T-cell (primary cell): ENCODE data around the gene NCAPH2. TPM values are rescaled to one million over a fixed set of nuclear protein-coding genes. Genes with fewer than 3 reads are reported as not detected.

ENCODE experiments used
- ATAC-seq, 4 experiments: fragments of 200-7000 bp in 3 of 4; fragments of 150-1000 bp in 1 of 4; cut with Tn5 transposase; replicated peaks in 1 of 4; 1 replicate in 3 of 4; 2 replicates in 1 of 4; pipeline ENCODE4 v1.10.0; 2021; ENCODE audit warnings: moderate library complexity in 3 of 4, mild to moderate bottlenecking in 2 of 4, moderate number of reproducible peaks in 1 of 4
- CTCF ChIA-PET, 2 donors: fragments of 300-600 bp; sonication (Branson Sonifier 250); formaldehyde crosslinking; loops; one replicate each; lab custom pipeline; 2022; ENCODE audit warnings: antibody characterized with exemption in 2 of 2; lab: Charles Lee
- POLR2A ChIA-PET, 2 donors: fragments of 300-600 bp; sonication (Branson Sonifier 250); formaldehyde crosslinking; loops; one replicate each; lab custom pipeline; 2022; ENCODE audit warnings: antibody characterized with exemption in 2 of 2; lab: Charles Lee
- DNase-seq, 35 experiments: peaks; one replicate each; pipeline versions ENCODE4 v3.0.0 to v3.0.0-alpha.2; 2013 to 2023
- H3K27ac ChIP-seq: one replicate; pipeline ENCODE4 v1.5.1; 2013; ENCODE audit warnings: low read length
- H3K27me3 ChIP-seq, 2 experiments: replicated peaks in 1 of 2; 1 replicate in 1 of 2; 2 replicates in 1 of 2; pipeline versions ENCODE4 v1.6.1 to v1.7.0; 2013; ENCODE audit warnings: low read length in 1 of 2, mixed read lengths in 1 of 2; ENCODE audit not compliant: control insufficient read depth in 2 of 2, insufficient read depth in 2 of 2; ENCODE audit errors: extremely low read depth in 1 of 2
- H3K36me3 ChIP-seq, 2 donors: 1 replicate in 1 of 2; 2 replicates in 1 of 2; pipeline versions ENCODE4 v1.6.1 to v1.7.0; 2013; ENCODE audit warnings: low read length in 1 of 2; ENCODE audit not compliant: control insufficient read depth in 2 of 2, insufficient read depth in 1 of 2; ENCODE audit errors: extremely low read depth in 1 of 2
- H3K4me1 ChIP-seq, 2 experiments: 1 replicate in 1 of 2; 2 replicates in 1 of 2; pipeline versions ENCODE4 v1.6.1 to v1.7.0; 2013; ENCODE audit warnings: low read length in 2 of 2, mixed read lengths in 1 of 2; ENCODE audit not compliant: insufficient read depth in 2 of 2, control insufficient read depth in 1 of 2; ENCODE audit errors: extremely low read depth in 1 of 2
- H3K4me3 ChIP-seq, 2 donors: 1 replicate in 1 of 2; 2 replicates in 1 of 2; pipeline versions ENCODE4 v1.5.1 to v1.7.0; 2013; ENCODE audit warnings: mild to moderate bottlenecking in 2 of 2, low read length in 1 of 2, moderate library complexity in 1 of 2; ENCODE audit not compliant: control insufficient read depth in 1 of 2; ENCODE audit errors: extremely low read depth in 1 of 2
- H3K9me3 ChIP-seq: 2 replicates; pipeline ENCODE4 v1.7.0; 2013
- H3K27ac Mint-ChIP-seq, 2 donors: one replicate each; pipeline ENCODE4 v1.8.0; 2020 to 2021; ENCODE audit warnings: mild to moderate bottlenecking in 2 of 2, mixed read lengths in 2 of 2
- H3K27me3 Mint-ChIP-seq, 2 donors: one replicate each; pipeline ENCODE4 v1.8.0; 2021 to 2022; ENCODE audit warnings: mixed read lengths in 2 of 2
- H3K36me3 Mint-ChIP-seq: one replicate; pipeline ENCODE4 v1.8.0; 2021; ENCODE audit warnings: mixed read lengths
- H3K4me1 Mint-ChIP-seq, 3 donors: one replicate each; pipeline ENCODE4 v1.8.0; 2020 to 2022; ENCODE audit warnings: mixed read lengths in 3 of 3, mild to moderate bottlenecking in 1 of 3
- H3K4me3 Mint-ChIP-seq, 3 donors: one replicate each; pipeline ENCODE4 v1.8.0; 2020 to 2022; ENCODE audit warnings: mild to moderate bottlenecking in 3 of 3, mixed read lengths in 3 of 3, moderate library complexity in 3 of 3
- H3K9me3 Mint-ChIP-seq, 3 donors: one replicate each; pipeline ENCODE4 v1.8.0; 2020 to 2022; ENCODE audit warnings: mixed read lengths in 3 of 3
- WGBS: methylation state at CpG from one replicate; pipeline ENCODE4 v1.1.5; 2013; ENCODE audit warnings: missing lambda C conversion rate; ENCODE audit not compliant: insufficient coverage; 5-methylcytosine and 5-hydroxymethylcytosine counted together
- total RNA-seq, 35 experiments: library from RNA in 6 of 35; stranded (reverse) in 6 of 35; fragments of 120-200 nt in 1 of 35; gene quantifications; one replicate each; pipeline versions ENCODE4 v1.2.1 to v1.2.4 and lab custom pipeline; 2013 to 2026

Gene NCAPH2
- total RNA-seq, 5 donors from 2014 or later (not counting 1 experiment from before 2014, with no cell fraction given) = 80.1 to 110 (median 94.6) TPM

DNA sequence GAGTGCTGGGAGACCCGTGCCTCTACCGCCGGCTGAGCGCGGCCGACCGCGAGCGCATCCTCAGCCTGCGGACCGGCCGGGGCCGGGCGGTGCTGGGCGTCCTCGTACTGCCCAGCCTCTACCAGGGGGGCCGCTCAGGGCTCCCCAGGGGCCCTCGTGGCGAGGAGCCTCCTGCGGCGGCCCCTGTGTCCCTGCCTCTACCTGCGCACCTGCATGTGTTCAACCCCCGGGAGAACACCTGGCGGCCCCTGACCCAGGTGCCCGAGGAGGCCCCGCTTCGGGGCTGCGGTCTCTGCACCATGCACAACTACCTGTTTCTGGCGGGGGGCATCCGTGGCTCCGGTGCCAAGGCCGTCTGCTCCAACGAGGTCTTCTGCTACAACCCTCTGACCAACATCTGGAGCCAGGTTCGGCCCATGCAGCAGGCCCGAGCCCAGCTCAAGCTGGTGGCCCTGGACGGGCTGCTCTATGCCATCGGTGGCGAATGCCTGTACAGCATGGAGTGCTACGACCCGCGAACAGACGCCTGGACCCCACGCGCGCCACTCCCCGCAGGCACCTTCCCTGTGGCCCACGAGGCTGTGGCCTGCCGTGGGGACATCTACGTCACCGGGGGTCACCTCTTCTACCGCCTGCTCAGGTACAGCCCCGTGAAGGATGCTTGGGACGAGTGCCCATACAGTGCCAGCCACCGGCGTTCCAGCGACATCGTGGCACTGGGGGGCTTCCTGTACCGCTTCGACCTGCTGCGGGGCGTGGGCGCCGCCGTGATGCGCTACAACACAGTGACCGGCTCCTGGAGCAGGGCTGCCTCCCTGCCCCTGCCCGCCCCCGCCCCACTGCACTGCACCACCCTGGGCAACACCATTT, 41.1 kb downstream of the NCAPH2 start:
- H3K36me3 Mint-ChIP-seq = peaks cover 3% of the 10 kb centered on the region
- Histone ChIP-seq H3K9me3 (no peaks in the 10 kb centered on the region), H3K27ac (peak overlapping the region; percentile 54), H3K4me3 (peak overlapping the region; percentile 35 to 60), H3K36me3 (no peaks in the 10 kb centered on the region), H3K27me3 (no peaks in the 10 kb centered on the region), H3K4me1 (peaks cover 6 to 58% of the 10 kb centered on the region in 2 experiments)
- DNase-seq (no peak), ATAC-seq (peak; percentile 8 to 22 (median 20))
- H3K4me3 Mint-ChIP-seq = peak overlapping the region; percentile 75 to 82 (median 80)
- no peaks in the 10 kb centered on the region for H3K27me3 Mint-ChIP-seq
- CTCF ChIA-PET = interaction anchor here in 1 of 2 donors (0.6 to 2.2 kb wide), 6 partner anchors 9 to 72 kb away, joined by 3 to 9 read pairs (median 7); partner anchors contain the start of genes ADM2 and SCO2
- POLR2A ChIA-PET = interaction anchor here (0.8 to 1.2 kb wide), 2 partner anchors 10 kb away, joined by 6 to 12 read pairs; no protein-coding TSS in a partner anchor
- peak overlapping the region; percentile 86 to 90 for H3K27ac Mint-ChIP-seq
- WGBS = 49% methylated on average over 62 of the region's 68 CpGs
- no peaks in the 10 kb centered on the region for H3K9me3 Mint-ChIP-seq
- H3K4me1 Mint-ChIP-seq = peaks cover 38 to 48% (median 44%) of the 10 kb centered on the region in 3 donors

DNA sequence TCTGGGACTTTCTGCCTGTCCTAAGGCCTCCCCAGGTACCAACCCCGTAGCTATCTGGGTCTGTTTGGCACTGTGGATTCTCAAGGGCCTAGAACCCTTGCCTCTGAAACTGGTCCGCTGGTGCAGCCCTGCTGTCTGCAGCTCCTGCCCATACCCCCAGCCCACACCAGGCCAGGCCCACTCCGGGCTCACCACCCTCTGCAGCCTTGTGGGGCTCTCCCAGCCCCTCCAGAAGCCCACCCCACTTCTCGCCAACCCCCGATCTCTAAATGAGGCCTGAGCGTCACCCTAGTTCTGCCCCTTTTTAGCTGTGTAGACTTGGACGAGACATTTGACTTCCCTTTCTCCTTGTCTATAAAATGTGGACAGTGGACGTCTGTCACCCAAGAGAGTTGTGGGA, 42.4 kb downstream of the NCAPH2 start:
- H3K4me3 Mint-ChIP-seq = peak overlapping the region; percentile 75 to 80 (median 79)
- no peaks in the 10 kb centered on the region for H3K9me3 Mint-ChIP-seq
- H3K27ac Mint-ChIP-seq = peak overlapping the region; percentile 82 to 87
- H3K4me1 Mint-ChIP-seq = peaks cover 27 to 36% (median 32%) of the 10 kb centered on the region in 3 donors
- Histone ChIP-seq H3K4me3 (no peak overlapping the region), H3K27me3 (no peaks in the 10 kb centered on the region), H3K36me3 (no peaks in the 10 kb centered on the region), H3K9me3 (no peaks in the 10 kb centered on the region), H3K4me1 (peaks cover 4 to 45% of the 10 kb centered on the region in 2 experiments), H3K27ac (no peak overlapping the region)
- no peaks in the 10 kb centered on the region for H3K27me3 Mint-ChIP-seq
- DNase-seq (no peak), ATAC-seq (no peak)
- CTCF ChIA-PET = interaction anchor here in 1 of 2 donors (1.1 to 1.2 kb wide), 2 partner anchors 10 to 40 kb away, joined by 3 read pairs; no protein-coding TSS in a partner anchor
- WGBS = 98% methylated on average over 5 of the region's 8 CpGs
- POLR2A ChIA-PET = no interaction called here
- peaks cover 3% of the 10 kb centered on the region for H3K36me3 Mint-ChIP-seq

DNA sequence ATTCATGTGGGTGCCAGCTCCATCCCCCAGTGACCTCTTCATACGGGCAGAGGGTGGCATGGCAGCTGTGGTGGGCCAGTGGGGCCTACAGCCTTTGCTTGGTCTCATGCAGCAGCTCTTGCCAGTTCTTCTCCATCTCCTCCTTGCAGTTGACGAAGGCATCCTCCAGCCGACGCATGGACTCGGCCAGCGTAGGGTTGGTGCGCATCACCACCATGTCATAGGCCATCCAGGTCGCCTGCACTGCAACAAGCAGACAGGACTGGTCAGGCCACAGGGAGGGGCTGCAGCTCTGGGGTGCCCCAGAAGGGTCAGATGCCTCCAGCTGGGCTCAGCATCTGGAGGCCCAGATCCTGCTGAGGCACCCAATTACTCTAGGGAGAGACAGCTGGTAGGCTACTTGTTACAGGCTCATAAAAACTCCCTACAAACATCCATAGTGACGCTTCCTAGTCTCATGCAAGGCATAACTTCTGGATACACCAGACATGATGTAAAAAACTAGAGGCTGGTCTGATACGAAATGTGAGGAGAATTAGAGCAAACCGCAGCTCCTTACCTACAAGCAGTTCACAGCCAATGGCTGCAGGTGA, 43.2 kb downstream of the NCAPH2 start:
- H3K4me1 Mint-ChIP-seq = peaks cover 19 to 27% (median 24%) of the 10 kb centered on the region in 3 donors
- H3K36me3 Mint-ChIP-seq = peaks cover 3% of the 10 kb centered on the region
- ChIA-PET POLR2A (no interaction called here), CTCF (interaction anchor here in 1 of 2 donors (0.9 to 1.2 kb wide), 3 partner anchors 9 to 43 kb away, joined by 3 read pairs; partner anchors contain the start of genes LMF2 and NCAPH2)
- ATAC-seq = no peak
- Histone ChIP-seq H3K36me3 (no peaks in the 10 kb centered on the region), H3K4me3 (no peak overlapping the region), H3K4me1 (peaks cover 4 to 37% of the 10 kb centered on the region in 2 experiments), H3K9me3 (no peaks in the 10 kb centered on the region), H3K27me3 (no peaks in the 10 kb centered on the region), H3K27ac (no peak overlapping the region)
- WGBS = 99% methylated on average over 10 of the region's 11 CpGs
- no peak for DNase-seq
- H3K27me3 Mint-ChIP-seq = no peaks in the 10 kb centered on the region
- H3K4me3 Mint-ChIP-seq = peak overlapping the region; percentile 10 to 36 (median 16)
- no peaks in the 10 kb centered on the region for H3K9me3 Mint-ChIP-seq
- no peak overlapping the region for H3K27ac Mint-ChIP-seq

DNA sequence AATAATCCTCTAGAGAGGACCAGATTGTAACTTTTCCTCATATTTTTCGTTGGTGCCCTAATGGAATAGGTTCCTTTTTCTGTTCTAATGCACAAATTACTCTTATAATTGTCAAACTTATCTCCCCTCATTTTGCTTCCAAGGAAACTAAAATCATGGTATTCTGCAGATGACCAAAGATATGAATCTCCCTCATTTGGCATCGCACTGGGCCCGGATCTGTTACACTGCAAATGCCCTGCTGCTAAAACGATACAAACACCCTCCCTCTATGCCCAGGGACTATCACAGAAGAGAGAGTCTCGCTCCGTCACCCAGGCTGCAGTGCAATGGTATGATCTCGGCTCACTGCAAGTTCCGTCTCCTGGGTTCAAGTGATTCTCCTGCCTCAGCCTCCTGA, 45.3 kb downstream of the NCAPH2 start:
- H3K4me1 Mint-ChIP-seq = peaks cover 18 to 22% (median 19%) of the 10 kb centered on the region in 3 donors
- Histone ChIP-seq H3K36me3 (no peaks in the 10 kb centered on the region), H3K4me1 (peaks cover 0 to 26% of the 10 kb centered on the region in 2 experiments), H3K27ac (no peak overlapping the region), H3K4me3 (no peak overlapping the region), H3K27me3 (no peaks in the 10 kb centered on the region), H3K9me3 (no peaks in the 10 kb centered on the region)
- CTCF ChIA-PET = no interaction called here
- POLR2A ChIA-PET = interaction anchor here in 1 of 2 donors (0.6 kb wide), 1 partner anchor 330 kb away, joined by 16 read pairs; no protein-coding TSS in a partner anchor
- no peaks in the 10 kb centered on the region for H3K9me3 Mint-ChIP-seq
- peaks cover 3% of the 10 kb centered on the region for H3K36me3 Mint-ChIP-seq
- DNase-seq (no peak), ATAC-seq (no peak)
- H3K27ac Mint-ChIP-seq = no peak overlapping the region
- no peak overlapping the region for H3K4me3 Mint-ChIP-seq
- no peaks in the 10 kb centered on the region for H3K27me3 Mint-ChIP-seq
- WGBS = 71% methylated on average over 4 of the region's 8 CpGs

DNA sequence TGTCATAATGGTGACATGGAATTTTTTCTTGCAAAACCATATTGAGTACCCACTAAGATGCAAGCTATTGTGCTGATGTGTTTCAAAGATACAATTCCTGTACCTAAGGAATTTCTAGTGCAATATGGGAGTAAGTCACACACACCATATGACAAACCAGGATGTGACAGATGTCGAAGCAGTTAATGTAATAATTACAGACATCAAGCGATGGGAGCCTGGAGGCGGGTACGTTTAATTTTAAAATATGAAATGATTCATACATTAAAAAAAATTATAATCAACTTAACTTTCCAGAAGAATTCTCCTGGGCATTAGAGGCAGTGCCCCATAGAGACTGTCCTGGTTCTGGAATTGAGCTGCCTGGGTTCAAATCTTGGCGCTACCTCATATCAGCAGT, 48.7 kb downstream of the NCAPH2 start:
- H3K27me3 Mint-ChIP-seq = no peaks in the 10 kb centered on the region
- no peak overlapping the region for H3K4me3 ChIP-seq
- H3K36me3 ChIP-seq = no peaks in the 10 kb centered on the region
- H3K9me3 Mint-ChIP-seq = no peaks in the 10 kb centered on the region
- ChIA-PET CTCF (interaction anchor here in 1 of 2 donors (0.6 kb wide), 2 partner anchors 139 to 181 kb away, joined by 3 read pairs; no protein-coding TSS in a partner anchor), POLR2A (no interaction called here)
- H3K36me3 Mint-ChIP-seq = no peaks in the 10 kb centered on the region
- no peaks in the 10 kb centered on the region for H3K9me3 ChIP-seq
- DNase-seq (no peak), ATAC-seq (no peak)
- WGBS = no CpG with 5 or more reads among the region's 5 CpGs
- H3K27ac Mint-ChIP-seq = no peak overlapping the region
- no peak overlapping the region for H3K4me3 Mint-ChIP-seq
- no peak overlapping the region for H3K27ac ChIP-seq
- H3K4me1 ChIP-seq = peaks cover 0 to 3% of the 10 kb centered on the region in 2 experiments
- H3K4me1 Mint-ChIP-seq = peaks cover 4 to 6% (median 5%) of the 10 kb centered on the region in 3 donors
- peaks cover 0 to 3% of the 10 kb centered on the region in 2 experiments for H3K27me3 ChIP-seq

DNA sequence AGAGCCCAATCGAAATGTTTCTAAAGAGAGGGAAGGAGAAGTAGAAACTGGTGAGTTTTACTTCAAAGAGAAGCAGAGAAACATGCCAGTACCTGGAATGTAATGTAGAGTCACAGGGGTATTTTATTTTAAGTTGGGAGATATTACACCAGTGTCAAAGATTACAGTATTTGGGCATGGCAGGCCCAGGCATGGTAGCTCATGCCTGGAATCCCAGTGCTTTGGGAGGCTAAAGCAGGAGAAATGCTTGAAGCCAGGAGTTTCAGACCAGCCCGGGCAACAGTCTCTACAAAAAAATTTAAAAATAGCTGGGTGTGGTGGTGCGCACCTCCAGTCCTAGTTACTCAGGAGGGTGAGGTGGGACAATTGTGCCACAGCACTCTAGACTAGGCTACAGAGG, 52.0 kb downstream of the NCAPH2 start:
- Mint-ChIP-seq H3K4me3 (no peak overlapping the region), H3K4me1 (peaks cover 17 to 20% (median 17%) of the 10 kb centered on the region in 3 donors), H3K9me3 (no peaks in the 10 kb centered on the region), H3K36me3 (no peaks in the 10 kb centered on the region), H3K27me3 (no peaks in the 10 kb centered on the region), H3K27ac (no peak overlapping the region)
- DNase-seq (no peak), ATAC-seq (no peak)
- peaks cover 0 to 17% of the 10 kb centered on the region in 2 experiments for H3K4me1 ChIP-seq
- CTCF ChIA-PET = interaction anchor here in 1 of 2 donors (1.4 kb wide), 1 partner anchor 9 kb away, joined by 3 read pairs; no protein-coding TSS in a partner anchor
- POLR2A ChIA-PET = interaction anchor here in 1 of 2 donors (0.7 kb wide), 1 partner anchor 20 kb away, joined by 3 read pairs; no protein-coding TSS in a partner anchor
- WGBS = 79% methylated on average over 2 of the region's 3 CpGs
- H3K27ac ChIP-seq = no peak overlapping the region
- H3K36me3 ChIP-seq = no peaks in the 10 kb centered on the region
- H3K4me3 ChIP-seq = no peak overlapping the region
- no peaks in the 10 kb centered on the region for H3K9me3 ChIP-seq
- H3K27me3 ChIP-seq = peaks cover 0 to 3% of the 10 kb centered on the region in 2 experiments
